IPS-11a (cell line): ENCODE data around the gene SCARF1.

Experiments
- H3K4me3 ChIP-seq: one replicate; pipeline ENCODE4 v1.5.1; 2013; ENCODE audit warnings: low read depth, low read length, control low read depth

Gene SCARF1

GRCh38 chr17:1629504-1630310 lies 15.8 kb downstream of the SCARF1 start:
- peak overlapping the region; percentile 35 for H3K4me3 ChIP-seq

- peak overlapping the region; percentile 35 for H3K4me3 ChIP-seq
Observed at GRCh38 chr17:1628856-1629503, 16.6 kb downstream of the SCARF1 start.

DNA sequence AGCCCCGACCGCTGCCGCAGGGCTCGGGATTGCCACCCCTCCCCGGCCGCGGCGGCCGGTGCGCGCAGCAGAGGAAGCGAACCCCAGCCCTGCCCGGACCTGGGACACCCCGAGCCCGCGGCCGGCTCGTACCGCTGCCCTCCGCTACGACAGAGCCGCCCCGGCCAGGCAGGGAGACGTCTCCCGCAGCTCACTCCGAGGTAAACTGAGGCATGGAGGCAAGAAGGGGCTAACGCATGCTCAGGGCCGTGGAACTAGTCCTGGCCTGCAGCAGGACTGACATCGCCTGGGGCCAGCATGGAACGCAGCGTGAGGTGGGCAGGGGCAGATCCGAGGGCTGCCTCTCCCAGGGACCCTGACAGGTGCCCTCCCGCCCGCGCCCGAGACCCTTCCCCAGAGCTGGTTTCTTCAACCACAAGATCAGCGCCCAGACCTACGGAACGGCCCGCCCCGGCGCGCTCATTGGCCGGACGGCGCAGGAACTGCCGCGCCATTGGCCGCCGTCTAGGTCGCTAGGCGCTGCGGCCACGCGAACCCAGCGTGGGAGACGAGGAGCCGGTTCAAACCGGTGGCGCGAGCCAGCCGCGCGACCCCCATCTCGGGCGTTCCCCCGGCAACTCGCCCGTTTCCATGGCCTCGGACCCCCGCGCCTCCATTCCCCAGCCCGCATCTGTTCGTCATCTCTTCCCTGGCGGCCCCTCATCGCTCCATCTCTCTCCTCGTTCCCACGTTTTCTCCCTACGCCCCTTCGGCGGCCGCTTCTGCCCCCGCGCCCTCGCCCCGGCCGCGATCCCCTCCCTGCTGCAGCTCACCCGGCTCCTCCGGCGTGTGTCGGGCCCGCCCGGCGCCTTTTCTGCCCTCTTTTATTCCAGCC lies 17.3 kb downstream of the SCARF1 start, which contains the start of gene SLC43A2:
TSS of gene SLC43A2 (minus strand) at position 853 of the 874 bp plus-strand sequence. CDS start 960 bp downstream, outside the sequence.
- H3K4me3 ChIP-seq = peak within 1 kb of the TSS; percentile 63

DNA sequence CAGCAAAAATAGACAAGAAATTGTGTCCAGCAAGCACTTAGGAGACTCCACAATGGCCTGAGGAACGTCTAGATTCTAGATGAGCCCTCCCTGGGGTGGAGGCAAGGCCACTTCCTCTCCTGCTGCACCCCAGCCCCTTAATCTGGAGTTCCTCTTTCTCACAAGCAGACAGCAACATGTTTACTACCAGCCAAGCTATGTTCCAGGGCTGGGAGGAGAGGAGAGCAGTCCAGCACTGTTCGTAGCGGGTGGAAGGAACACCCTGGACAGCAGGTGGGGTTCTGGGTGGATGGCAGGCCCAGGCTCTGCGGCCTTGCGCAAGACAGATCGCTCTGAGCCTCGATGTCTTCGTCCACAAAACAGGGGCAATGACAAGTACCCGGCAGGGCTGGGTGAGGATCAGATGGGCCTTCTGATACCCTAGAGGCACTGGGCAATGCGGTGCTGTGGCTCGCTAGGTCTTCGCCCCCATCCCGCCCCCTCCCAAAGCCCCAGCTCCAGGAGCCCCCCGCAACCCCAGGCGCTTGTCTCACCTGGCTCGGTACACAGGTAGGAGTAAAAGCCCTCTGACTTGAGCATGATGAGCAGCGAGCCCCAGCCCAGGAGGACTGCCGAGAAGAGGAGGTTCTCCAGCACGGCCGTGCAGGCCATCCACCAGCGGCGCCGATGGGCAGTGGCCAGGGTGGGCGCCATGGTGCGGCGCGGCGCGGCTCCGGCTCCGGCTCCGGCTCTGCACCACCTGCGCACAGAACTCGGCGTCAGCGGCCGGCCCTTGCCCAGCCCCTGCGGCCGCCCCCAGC lies 18.1 kb downstream of the SCARF1 start:
- H3K4me3 ChIP-seq = peak overlapping the region; percentile 63

DNA sequence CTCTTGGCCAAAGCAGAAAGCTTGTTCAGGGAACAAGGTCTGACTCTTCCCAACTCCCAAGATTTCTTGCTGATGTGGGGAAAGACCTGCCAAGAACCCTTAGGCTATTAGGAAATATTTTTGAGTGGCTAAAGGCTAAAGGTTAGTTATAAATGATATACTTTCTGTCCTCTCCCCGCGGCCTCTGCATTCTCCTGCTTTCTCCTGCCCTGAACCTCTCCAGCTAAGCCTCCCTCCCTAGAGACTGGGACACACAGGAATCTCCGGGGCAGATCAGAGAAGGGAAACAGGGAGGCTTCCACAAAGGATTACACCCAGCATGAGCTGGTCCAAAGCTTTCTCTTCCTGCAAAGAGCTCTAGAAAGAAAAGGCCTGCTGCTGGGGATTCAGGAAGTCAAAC lies 19.2 kb downstream of the SCARF1 start:
- no peak overlapping the region for H3K4me3 ChIP-seq

- no peak overlapping the region for H3K4me3 ChIP-seq
Observed at GRCh38 chr17:1625581-1625980, 20.0 kb downstream of the SCARF1 start.

DNA sequence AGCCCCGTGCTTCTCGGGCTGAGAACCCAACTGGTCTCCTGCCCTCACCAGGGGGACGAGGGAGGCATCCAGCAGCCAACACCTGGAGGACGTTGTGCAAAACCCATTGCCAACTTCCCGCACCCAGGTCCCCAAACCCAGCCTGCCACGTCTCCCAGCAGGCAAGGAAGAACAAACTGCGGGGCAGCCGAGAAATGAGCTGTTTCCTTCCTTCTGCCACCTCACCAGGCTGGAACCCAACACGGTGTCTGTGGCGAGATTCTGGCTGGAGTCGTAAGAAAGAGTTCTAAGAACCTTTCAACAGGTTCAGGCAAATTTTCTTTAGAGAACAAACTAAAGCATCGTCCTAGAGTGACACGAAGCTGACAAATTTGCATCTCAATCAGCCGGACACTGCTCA lies 20.5 kb downstream of the SCARF1 start:
- H3K4me3 ChIP-seq = no peak overlapping the region

DNA sequence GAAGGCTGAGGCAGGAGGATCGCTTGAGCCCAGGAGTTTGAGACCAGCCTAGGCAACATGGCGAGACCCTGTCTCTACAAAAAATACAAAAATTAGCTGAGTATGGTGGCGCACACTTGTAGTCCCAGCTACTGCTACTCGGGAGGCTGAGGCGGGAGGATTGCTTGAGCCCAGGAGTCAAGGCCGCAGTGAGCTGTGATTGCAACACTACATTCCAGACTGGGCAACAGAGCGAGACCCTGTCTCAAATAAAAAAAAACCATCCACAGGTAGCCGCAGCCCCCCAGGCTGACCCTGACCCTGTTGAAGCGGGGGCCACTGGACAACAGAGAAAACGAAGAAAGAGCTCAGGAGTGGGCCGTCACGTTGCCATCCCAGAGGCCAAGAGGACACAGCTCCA lies 20.9 kb downstream of the SCARF1 start:
- H3K4me3 ChIP-seq = no peak overlapping the region

GRCh38 chr17:1623057-1623630 lies 22.4 kb downstream of the SCARF1 start:
- H3K4me3 ChIP-seq = no peak overlapping the region

DNA sequence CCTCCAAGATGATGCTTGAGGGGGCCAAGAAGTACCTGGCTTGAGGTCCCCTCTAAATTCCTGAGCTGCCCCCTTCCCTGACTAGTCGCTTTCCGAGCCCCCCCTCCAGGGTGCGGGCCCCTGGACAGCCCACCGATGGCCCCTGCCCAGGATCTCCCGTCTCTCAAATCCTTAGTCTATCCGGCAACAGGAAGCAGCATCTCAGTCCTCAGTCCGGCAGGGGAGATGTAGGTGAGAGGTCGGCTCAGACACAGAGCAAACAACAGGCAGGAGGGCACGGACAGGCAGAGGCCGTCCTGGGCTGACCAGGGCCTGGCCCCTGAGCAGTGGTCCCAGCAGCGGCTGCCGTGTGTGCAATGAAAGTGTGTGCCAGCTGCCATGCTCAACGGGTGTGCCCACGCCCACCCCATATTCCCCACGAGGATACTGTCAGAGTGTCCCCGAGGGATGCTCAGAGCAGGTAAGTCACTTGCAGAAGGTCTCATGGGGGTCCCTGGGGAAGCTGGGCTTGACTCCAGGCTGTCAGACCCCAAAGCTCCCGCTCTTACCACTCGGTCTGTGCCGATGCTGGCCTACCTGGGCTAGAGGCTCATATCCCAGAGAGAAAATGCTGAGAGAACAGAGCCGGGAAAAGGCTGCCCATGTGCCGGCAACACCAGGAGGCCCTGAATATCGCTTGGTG lies 24.1 kb downstream of the SCARF1 start:
- H3K4me3 ChIP-seq = no peak overlapping the region

DNA sequence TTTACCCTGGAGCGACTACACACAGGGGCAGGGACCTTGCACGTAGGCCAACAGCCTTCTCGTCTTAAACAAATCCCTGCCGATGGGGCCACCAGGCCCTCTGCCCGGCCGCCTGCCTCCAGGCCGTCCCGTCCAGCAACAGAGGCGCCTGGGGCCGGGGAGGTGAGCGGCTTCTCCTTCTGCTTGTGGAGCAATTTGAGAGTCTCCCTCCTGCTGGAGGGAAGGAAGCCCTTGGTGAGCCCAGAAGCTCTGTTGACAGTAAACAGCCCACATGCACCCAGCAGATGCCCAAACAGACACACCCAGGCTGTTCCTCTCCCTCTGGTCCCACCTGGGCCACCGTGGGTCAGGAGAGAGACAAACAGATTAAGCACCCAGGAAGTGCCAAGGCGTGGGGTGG lies 25.0 kb downstream of the SCARF1 start:
- H3K4me3 ChIP-seq = no peak overlapping the region

DNA sequence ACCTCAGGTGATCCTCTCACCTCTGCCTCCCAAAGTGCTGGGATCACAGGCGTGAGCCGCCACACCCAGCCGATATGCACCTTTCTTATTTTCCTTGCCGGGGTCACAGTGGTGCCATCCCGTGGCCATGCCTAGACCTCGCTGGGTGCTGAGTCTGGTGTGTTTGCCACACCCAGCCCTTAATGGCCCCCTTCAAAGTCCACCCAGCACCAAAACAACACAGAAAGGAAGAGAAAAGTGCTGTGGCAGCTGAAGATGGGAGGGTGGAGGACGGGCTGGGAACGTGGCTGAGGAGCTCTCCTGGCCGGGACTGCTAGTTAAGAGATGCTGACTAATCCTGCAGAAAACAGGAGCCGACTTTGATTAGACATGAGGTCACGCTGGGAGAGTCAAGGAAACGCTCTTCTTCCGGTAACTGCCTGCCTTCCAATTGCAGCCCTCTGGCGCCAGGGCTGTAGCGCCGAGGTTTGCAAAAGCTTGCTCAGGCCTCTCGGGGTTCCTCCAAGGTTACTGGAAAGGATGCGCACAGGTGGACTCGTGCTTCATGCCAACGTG lies 27.8 kb downstream of the SCARF1 start:
- no peak overlapping the region for H3K4me3 ChIP-seq

DNA sequence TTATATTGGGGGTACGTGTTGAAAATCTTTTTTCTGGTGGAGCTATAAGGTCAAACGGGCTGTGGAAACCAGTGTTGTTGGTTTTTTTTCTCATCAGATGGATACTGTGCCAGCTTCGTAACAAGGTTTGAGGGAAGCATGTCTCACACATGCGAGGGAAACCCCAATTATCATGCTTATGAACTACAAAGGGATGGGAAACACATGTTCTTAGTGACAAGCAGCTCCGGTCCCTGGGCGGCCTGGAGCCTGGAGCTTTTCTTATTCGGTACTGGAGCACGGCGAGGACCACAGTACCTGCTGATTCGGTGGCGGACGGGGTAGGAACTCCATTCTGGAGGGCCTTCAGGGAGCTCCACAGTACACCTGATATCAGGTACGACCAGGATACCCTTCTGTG lies 29.4 kb downstream of the SCARF1 start:
- no peak overlapping the region for H3K4me3 ChIP-seq

- H3K4me3 ChIP-seq = no peak overlapping the region
Observed at GRCh38 chr17:1612400-1612799, 33.1 kb downstream of the SCARF1 start.

GRCh38 chr17:1611715-1612114 lies 33.8 kb downstream of the SCARF1 start:
- no peak overlapping the region for H3K4me3 ChIP-seq

- H3K4me3 ChIP-seq = no peak overlapping the region
Observed at GRCh38 chr17:1608676-1609075, 36.9 kb downstream of the SCARF1 start.

DNA sequence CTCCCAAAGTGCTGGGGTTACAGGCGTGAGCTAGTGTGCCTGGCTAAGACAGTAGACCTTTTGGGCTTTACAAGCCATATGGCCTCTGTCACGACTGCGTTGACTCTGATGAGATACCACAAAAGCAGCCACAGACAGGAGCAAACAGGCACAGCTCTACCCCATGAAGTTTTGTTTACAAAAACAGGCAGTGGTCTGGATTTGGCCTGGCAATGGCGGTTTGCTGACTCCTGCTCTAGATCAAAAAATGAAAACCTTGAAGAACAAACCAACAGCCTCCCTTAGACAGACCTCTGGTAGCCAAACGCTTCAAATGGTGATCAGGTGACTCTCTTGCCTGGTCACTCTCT lies 37.6 kb downstream of the SCARF1 start:
- H3K4me3 ChIP-seq = no peak overlapping the region

GRCh38 chr17:1606352-1606985 lies 39.1 kb downstream of the SCARF1 start:
- H3K4me3 ChIP-seq = no peak overlapping the region
